Inflammatory macrophage treated with lipopolysaccharide for 4 hours (primary cell): ENCODE measurements around the gene TLL1.

Source experiments
- DNase-seq: peaks from one replicate; pipeline ENCODE4 v3.0.0-alpha.2; 2020

The TLL1 gene

GRCh38 chr4:165982934-165983333, 109.9 kb downstream of the TLL1 start:
- no peak for DNase-seq

DNA sequence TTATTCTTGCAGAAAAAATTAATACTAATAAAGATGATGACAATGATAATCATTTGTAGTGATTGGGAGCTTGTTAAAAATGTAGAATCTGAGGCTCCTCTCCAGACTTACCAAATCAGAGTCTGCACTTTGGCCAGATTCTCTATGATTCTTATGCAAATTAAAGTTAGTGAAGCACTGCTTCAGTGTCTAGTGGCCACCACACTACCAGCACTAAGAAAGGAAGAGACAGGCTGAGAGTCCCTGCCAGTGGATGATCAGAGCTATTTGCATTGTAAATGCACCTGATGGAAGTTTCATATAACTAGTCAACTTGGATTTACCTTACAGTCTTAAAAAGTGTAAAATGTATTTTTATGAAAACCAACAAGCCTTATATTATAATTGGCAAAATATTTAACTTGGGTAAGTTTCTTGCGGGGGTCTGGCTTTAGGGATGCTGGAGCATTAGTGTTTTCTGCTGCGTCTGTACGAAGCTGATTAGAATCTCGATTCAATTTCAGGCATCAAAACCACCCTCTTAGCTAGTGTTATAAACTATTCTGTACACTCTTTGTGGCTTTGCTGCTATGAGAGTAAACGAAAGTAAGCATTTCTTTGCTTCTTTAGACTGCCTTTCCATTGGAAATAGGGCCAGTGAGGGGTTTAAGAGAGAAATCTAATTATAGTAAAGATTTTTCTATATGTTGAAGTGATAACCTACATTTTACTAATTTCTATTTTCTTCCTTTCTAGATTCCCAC, 114.1 kb downstream of the TLL1 start:
- no peak for DNase-seq

DNA sequence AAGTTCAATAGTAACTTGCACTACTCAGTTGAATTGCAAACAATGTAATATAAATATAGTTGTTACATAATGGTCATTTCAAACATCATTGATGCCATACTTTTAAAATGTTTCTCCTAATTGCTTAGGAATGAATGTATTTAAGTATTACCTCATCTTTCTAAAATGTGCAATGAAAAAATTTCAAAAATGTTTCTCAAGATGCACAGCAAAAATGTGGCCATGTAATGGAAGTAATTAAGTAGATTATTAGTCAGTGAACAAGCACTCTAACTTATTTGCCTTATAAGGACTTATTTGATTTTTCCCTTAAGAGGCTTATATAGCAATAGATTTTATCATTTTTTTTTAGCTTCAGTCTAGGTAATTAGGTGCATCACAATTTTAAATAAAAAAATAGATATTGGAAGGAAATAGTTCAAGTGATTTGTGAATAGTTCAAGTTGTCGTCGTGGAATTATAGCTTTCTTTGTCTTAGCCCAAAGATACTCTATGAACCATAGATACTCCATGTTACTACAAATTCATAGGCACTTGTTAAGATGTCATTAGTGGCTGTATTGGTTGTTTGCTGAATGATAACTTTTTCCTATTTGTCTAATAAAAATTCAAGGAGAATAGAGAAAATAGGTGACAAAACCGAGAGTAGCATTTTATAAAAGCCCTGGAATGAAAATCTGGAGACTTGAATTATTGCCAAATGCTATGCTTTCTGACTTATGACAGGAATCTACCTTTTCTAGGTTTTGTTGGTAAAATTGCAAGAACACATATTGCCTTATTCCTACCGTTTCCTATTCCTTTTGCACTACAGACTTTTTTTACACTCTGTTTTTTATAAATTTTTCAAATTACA, 118.5 kb downstream of the TLL1 start:
- no peak for DNase-seq

GRCh38 chr4:165992283-165992682, 119.2 kb downstream of the TLL1 start:
- DNase-seq, result no peak

- DNase-seq, result no peak
These were observed 121.7 kb downstream of the TLL1 start for GRCh38 chr4:165994701-165995100.

DNA sequence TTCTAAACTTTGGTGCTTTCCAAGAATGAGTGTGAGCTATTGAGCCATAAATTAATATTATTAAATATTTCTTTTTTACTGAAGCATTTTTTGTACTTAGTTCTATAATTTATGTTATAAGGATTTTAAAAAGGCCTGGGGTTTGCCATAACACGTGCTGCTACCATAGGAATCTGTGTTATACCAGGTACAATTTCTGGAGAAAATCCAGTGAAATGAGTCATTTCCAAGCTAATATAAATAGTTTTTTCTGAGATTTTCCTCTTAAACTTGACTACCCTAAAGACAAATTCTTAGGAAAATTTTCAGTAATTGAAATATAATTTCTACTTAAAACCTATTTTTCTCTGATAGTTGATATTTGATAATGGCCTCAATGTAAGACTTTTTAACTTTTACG, 130.8 kb downstream of the TLL1 start:
- no peak for DNase-seq

GRCh38 chr4:166006217-166006616, 133.2 kb downstream of the TLL1 start:
- DNase-seq, result no peak

DNA sequence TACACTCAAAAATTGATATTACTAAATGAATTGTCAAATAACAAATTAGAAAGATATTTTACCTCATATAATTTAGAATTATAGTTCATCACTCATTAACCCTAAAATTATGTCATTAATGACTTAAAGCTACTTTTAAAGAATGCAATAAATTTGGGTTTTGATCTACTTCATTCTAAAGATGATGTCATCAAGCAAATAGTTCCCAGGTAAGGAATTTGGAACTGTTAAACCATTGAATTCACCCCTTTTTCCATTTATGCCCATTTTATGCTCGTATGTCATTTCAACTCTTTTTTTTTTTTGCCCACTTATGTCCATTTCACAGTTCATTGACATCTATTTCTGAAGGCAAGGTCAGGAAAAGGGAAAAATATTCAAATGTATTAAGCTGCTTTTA, 135.5 kb downstream of the TLL1 start:
- no peak for DNase-seq

DNA sequence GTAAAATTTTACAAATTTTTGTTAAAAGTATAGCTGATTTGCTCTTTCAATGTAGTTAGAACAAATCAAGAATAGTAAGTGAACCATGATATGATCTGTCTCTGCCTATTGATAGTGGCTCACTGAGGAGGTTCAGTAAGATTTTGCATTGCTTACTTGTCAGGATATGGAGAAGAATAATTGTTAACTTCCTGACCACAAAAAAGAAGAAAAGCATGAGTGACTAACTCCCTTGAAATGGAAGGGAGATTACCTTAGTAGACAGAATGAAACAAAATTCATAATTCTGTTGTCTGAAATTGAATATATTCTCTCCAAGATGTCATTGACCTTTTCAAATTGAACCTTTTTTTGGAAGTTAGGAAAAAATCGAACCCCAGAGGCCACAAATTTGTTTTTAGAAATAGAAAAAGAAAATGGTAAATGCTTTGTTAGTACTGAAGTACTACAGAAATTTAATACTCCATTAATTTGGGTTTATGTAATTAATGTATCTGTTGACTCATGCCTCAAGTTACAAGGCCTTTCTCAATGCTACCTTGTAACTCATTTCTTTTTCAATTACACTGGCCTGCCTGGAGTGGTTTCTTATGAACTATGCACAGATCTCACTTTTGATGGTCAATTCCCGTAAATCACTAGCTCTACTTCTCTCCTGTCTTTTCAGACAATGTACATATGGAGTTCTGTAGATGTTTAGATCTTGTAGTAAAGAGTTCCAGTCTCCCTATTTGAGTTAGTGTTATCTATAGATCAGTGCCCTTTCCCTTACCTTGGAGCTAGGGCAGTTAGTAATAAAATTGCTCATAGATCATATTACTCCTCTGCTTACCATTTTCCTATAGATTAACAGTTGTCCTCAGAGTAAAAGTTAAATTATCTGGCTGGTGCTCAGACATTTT, 139.3 kb downstream of the TLL1 start:
- DNase-seq, result no peak

- DNase-seq, result no peak
These were observed 141.4 kb downstream of the TLL1 start for GRCh38 chr4:166014411-166014810.

DNA sequence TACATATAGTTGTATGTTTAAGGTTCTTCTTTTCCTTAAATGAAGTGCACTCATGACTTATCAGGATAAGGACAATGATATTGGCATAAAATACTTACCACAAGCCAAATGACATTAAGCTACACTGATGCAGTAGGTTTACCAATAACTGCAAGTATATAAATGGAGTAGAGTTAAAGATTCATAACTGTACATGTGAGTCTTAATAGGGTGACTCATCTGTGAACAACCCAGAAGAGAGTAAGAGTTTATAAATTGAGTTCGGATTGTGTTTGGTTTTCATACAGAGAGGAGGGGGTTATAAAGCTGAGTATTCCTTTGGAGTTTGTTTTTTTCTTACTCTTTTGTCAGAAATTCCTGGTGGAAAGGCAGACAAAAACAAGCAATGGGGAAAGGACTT, 144.8 kb downstream of the TLL1 start:
- no peak for DNase-seq

- DNase-seq, result no peak
These were observed 146.6 kb downstream of the TLL1 start for GRCh38 chr4:166019441-166020220.

DNA sequence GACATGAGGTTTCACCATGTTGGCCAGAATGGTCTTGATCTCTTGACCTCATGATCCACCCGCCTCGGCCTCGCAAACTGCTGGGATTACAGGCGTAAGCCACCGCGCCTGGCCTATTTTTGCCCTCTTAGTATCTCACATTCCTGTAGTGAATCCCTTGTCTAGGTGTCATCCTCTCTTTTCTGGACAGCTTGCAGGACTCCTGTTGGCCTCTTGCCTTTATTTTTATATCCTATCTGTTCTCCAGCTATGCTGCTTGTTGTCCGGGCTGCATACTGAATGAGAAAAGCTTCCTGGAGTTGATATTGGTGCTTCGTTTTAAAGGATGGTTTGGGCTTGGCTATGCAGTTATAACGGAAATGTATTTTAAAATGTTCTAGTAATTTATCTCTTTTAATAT, 148.6 kb downstream of the TLL1 start:
- DNase-seq, result no peak

GRCh38 chr4:166034965-166035364, 161.9 kb downstream of the TLL1 start:
- DNase-seq, result no peak

- no peak for DNase-seq
These were observed 166.8 kb downstream of the TLL1 start for GRCh38 chr4:166039822-166040221.

- DNase-seq, result no peak
These were observed 169.5 kb downstream of the TLL1 start for GRCh38 chr4:166042510-166043055.

DNA sequence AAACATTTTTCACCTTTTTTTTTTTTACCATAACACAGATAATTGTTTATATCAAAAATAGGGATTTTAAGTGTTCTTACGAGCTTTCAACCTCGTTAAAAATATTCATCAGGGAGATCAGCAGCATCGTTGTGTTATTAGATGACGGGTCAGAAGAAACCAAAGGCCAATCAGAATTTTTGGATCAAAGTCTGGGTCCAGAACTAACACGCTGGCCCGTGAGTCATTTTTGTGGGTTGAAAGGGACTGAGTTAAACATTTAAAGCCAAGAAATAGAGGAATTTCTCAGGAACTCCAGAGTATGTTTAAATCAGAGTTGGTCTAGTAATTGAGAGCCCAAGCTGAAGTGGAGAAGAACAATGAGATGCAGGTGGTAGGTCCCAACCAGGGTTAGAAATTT, 170.8 kb downstream of the TLL1 start:
- no peak for DNase-seq

GRCh38 chr4:166044871-166045270, 171.8 kb downstream of the TLL1 start:
- DNase-seq, result no peak

DNA sequence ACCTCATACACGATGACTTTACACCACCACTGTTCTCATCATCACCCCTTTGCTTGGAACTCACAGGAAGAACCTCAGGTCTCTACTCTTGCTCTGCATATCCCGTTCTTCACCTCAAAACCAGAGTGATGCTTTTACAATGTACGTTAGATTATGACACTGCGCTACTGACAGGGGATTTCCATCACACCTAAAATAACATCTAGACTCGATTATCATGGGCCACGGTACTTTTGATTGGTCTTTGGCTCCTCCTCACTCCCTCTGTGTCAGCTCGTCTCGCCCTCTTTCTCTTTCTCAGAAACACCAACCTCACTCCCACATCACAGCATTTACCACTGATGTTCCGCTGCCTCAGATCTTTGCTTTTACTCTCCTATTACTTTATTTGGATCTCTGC, 172.4 kb downstream of the TLL1 start:
- DNase-seq, result no peak

GRCh38 chr4:166049036-166049435, 176.0 kb downstream of the TLL1 start:
- DNase-seq, result no peak

DNA sequence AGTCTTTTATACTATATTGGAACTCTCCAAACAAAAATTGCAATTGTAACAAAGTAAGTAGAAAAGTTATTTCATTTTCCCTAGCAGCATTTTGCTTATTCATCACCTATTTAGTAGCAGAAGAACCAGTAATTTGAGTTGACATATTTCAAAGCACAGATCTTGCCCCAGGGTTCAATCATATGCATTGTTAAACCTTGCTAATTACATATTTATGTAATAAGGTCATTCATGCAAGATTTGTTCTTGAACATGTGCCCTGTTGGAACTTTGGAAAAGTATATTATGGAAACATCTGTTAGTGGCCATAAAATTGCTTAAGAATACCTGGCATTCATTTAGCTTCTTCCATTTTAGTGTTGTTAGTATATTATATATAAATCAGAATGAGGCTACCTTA, 191.7 kb downstream of the TLL1 start:
- DNase-seq, result no peak

- no peak for DNase-seq
These were observed 192.3 kb downstream of the TLL1 start for GRCh38 chr4:166065324-166065723.
